Kidney tubule cell (primary cell): ENCODE measurements around the gene QRSL1.
"Not testable (repeated sequence)": the region's sequence is repeated elsewhere in the genome, so short reads cannot be mapped to it uniquely, and the experiment has no call there.

Experiments
- DNase-seq: peaks from one replicate; pipeline ENCODE4 v3.0.0-alpha.2; 2018; ENCODE audit warnings: low spot score

Gene QRSL1

GRCh38 chr6:106623039-106623438 lies 6.3 kb upstream of the QRSL1 start:
- no peak for DNase-seq

DNA sequence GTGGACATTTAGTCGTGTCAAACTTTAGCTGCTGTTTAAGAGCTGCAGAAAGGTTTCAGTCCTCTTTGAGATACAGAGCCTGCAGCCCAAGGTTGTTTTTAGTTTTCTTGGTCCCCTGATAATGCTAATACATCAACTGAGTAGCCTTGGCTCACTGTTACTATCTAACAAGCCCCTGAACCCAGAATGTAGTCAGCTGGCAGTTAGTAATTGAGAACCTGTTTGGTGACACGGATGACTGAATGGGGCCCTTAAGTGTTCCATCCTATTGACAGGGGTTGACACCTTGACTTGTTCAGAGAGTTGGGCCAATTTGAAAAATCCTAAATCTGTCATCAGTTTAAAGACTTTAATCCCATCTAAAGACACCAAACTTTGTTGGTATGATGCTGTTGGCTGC lies 2.9 kb upstream of the QRSL1 start:
- DNase-seq: peak; percentile 32

- not testable (repeated sequence) for DNase-seq
Measured at GRCh38 chr6:106627760-106628159, 1.6 kb upstream of the QRSL1 start.

- DNase-seq: peak; percentile 18
Measured at GRCh38 chr6:106628658-106629102, 698 bp upstream of the QRSL1 start.

GRCh38 chr6:106629859-106630163 lies 433 bp downstream of the QRSL1 start:
- no peak for DNase-seq

GRCh38 chr6:106630366-106630765 lies 988 bp downstream of the QRSL1 start:
- peak; percentile 27 for DNase-seq

GRCh38 chr6:106631346-106631745 lies 2.0 kb downstream of the QRSL1 start:
- DNase-seq: peak; percentile 52

DNA sequence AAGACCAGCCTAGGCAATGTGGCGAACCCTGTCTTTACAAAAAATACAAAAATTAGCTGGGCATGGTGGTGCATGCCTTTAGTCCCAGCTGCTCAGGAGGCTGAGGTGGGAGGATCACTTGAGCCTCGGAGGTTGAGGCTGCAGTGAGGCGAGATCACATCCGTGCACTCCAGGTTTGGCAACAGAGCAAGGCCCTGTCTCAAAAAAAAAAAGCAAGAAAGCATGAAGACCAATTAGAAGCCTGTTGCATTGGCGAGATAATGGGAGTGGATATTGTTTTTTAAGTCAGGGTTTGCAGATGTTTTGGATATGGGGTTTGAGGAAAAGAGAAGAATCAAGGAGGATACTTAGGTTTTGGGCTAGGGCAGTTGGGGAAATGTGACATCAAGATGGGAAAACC lies 5.2 kb downstream of the QRSL1 start:
- DNase-seq: no peak

DNA sequence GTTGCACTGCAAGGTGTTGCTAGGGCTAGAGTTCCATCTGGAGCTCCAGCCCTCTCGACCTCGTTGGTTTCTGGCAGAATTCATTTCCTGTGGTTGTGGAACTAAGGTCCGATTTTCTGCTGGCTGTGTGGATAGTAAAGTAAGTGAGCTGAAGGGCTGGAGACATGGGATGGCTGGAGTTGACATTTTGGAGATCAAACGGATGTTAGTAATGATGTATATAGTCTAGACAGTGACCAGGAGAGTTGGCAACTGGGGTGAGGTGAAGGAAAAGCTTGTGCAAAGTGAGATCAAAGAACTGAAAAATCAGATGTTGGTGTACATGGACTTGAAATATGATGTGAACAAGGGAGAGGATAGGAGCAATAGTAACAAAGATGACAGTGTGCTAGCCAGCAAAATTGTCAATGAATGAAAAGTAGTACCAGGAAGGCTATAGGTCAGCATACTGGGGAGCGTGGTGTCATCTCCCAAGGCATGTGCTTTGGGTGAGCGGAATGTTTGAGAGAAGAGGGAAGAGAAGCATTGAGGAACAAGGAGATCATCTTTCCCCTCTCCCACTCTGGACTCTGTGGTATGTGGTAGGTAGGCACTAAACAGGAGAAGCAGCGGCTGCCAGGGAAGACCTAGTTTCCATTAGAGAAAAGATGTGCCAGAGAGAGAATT lies 7.8 kb downstream of the QRSL1 start:
- DNase-seq: no peak

- no peak for DNase-seq
Measured at GRCh38 chr6:106637717-106638341, 8.5 kb downstream of the QRSL1 start.

DNA sequence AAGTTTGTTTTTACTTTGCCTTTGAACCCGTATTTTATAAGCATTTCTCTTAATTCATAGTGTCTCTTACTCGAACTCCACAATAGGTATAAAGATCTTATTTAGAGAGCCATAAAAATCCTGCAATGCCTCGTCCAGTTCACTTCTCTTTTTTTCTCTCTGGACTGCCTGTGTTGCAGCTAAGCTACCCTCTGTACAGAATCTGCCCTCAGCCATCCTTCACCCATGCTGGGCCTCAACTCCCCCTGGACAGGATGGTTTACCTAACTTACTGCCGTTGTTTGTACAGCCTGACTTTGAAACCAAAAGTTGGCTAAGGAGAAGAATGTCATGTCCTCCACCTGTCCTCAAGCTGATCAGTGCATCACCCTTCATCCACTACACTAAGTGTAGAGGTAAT lies 10.4 kb downstream of the QRSL1 start:
- DNase-seq: no peak

- no peak for DNase-seq
Measured at GRCh38 chr6:106642476-106642875, 13.1 kb downstream of the QRSL1 start.

- DNase-seq: no peak
Measured at GRCh38 chr6:106643061-106643460, 13.7 kb downstream of the QRSL1 start.

DNA sequence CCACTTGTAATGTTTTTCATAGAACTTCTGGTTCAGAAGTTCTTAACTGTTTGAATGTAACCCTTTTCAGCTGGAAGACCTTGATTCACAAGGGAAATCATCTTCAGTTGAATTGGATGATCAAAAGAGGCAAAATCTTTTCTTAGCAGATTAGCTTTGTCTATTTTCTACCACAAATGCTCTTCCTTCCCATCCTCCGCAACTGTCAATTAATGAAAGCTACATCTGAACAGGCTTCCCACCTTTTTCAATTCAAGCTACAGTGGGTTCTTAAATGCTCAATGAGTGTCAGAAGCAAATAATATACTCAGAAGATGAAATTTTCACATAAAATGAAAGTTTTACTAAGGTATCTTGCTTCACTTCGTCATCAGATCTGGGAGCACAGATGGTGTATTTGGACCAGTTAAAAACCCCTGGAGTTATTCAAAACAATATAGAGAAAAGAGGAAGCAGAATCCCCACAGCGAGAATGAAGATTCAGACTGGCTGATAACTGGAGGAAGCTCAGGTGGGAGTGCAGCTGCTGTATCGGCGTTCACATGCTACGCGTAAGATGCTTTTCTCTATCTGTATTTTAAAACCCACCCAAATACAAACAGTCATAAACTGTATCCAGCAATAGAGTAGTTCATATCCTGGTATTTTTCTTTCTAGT lies 19.4 kb downstream of the QRSL1 start:
- DNase-seq: no peak

- no peak for DNase-seq
Measured at GRCh38 chr6:106658469-106658868, 29.1 kb downstream of the QRSL1 start.

DNA sequence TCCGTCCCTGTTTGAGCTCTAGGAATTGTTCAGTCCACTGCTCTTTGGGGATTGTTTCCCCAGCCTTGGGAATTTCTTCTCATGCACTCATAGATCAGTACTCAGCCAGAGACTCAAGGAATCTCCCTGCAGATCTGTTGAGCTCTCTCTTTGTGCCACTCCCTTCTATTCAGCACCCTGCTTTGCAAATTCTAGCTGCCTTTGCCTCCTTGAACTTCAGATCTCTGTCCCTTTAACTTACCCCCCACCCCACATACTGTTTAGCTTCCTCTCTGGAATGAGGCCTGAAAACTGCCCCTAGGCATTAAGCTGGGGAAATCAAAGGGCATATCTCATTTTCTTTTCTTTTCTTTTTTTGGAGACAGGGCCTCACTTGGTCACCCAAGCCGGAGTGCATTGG lies 30.5 kb downstream of the QRSL1 start:
- no peak for DNase-seq

- no peak for DNase-seq
Measured at GRCh38 chr6:106662458-106662857, 33.1 kb downstream of the QRSL1 start.

GRCh38 chr6:106666282-106667021 lies 37.1 kb downstream of the QRSL1 start:
- no peak for DNase-seq

DNA sequence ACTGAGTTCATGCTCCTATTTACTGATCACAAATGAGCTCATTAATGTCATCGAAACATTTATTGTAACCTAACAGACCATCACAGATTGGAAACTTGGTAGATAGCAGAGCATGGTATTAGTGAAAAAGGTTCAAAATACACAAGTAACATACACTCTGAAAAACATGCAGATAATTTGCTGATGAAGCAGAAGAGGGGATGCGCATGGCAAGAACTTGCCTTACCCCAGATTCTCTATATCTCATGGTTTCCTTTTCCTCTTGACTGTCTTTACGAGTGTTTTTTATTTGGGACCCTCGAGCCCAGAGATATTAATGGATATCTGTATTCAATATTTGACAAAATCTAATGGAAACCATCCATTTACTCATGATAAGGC lies 37.6 kb downstream of the QRSL1 start:
- no peak for DNase-seq

DNA sequence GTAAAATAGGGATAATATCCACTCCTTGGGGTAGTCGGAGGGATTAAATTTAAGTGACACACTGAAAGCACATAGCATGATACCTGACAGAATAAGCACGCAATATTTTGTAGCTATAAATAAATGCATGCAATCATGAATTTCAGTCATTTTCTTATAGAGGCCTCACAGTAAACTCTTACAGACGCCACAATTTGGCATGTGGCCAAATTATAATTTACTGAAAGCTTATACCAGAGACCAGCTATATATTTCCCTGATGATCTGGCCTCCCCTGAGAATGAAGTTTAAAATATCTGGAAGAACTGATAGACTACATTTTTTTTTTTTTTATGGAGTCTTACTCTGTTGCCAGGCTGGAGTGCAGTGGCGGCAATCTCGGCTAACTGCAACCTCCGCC lies 40.9 kb downstream of the QRSL1 start:
- no peak for DNase-seq

- DNase-seq: no peak
Measured at GRCh38 chr6:106671651-106672050, 42.3 kb downstream of the QRSL1 start.

- peak; percentile 79 for DNase-seq
Measured at GRCh38 chr6:106674541-106675229, 45.3 kb downstream of the QRSL1 start.
